HepG2 (cell line): ENCODE results near the gene TMEM223. TPM values are rescaled to one million over a fixed set of nuclear protein-coding genes. Genes with fewer than 3 reads are reported as not detected.

ENCODE experiments used
- CAMTA2 ChIP-seq: sonication (generic); formaldehyde crosslinking; IDR thresholded peaks from 2 replicates; pipeline ENCODE4 v1.4.0; 2020; ENCODE audit warnings: mild to moderate bottlenecking, missing genetic modification reagents, borderline replicate concordance
- CREB1 ChIP-seq, 2 experiments: fragments of 450-650 bp in 1 of 2; IDR thresholded peaks; 2 replicates each; pipeline ENCODE4 v1.6.1; 2016 to 2017; ENCODE audit warnings: control low read depth in 1 of 2, mild to moderate bottlenecking in 1 of 2, missing compliant biosample characterization in 1 of 2, missing genetic modification characterization in 1 of 2
- FOXK2 ChIP-seq: fragments of 450-650 bp; IDR thresholded peaks from 2 replicates; pipeline ENCODE4 v1.6.1; 2016
- GZF1 ChIP-seq: sonication (generic); formaldehyde crosslinking; IDR thresholded peaks from 2 replicates; pipeline ENCODE4 v1.5.1; 2020; ENCODE audit warnings: mild to moderate bottlenecking, missing genetic modification reagents
- HNRNPUL1 ChIP-seq: fragments of 200-400 bp; formaldehyde crosslinking; IDR thresholded peaks from 2 replicates; pipeline ENCODE4 v1.6.1; 2017; ENCODE audit warnings: low read depth, mild to moderate bottlenecking, low read length, moderate library complexity
- MATR3 ChIP-seq: sonication (generic); formaldehyde crosslinking; IDR thresholded peaks from 2 replicates; pipeline ENCODE4 v1.4.0; 2020; ENCODE audit warnings: missing genetic modification reagents
- PHF5A ChIP-seq: IDR thresholded peaks from one replicate; pipeline ENCODE4 v1.6.1; 2018; ENCODE audit warnings: low read depth, missing genetic modification reagents; ENCODE audit not compliant: unreplicated experiment
- RXRA ChIP-seq: sonication (generic); formaldehyde crosslinking; IDR thresholded peaks from 2 replicates; pipeline ENCODE4 v1.5.1; 2020; ENCODE audit warnings: missing genetic modification reagents
- TBX3 ChIP-seq: fragments of 450-650 bp; IDR thresholded peaks from 2 replicates; pipeline ENCODE4 v1.6.1; 2017; ENCODE audit warnings: antibody characterized with exemption, mild to moderate bottlenecking, inconsistent platforms, borderline replicate concordance
- ZFP62 ChIP-seq: sonication (generic); formaldehyde crosslinking; IDR thresholded peaks from 2 replicates; pipeline ENCODE4 v1.4.0; 2020; ENCODE audit warnings: missing genetic modification reagents
- ZMYM2 ChIP-seq: sonication (generic); formaldehyde crosslinking; IDR thresholded peaks from 2 replicates; pipeline ENCODE4 v1.8.0; 2022; ENCODE audit warnings: mild to moderate bottlenecking, missing genetic modification reagents
- ZNF350 ChIP-seq: sonication (generic); formaldehyde crosslinking; IDR thresholded peaks from 2 replicates; pipeline ENCODE4 v1.4.0; 2020; ENCODE audit warnings: mild to moderate bottlenecking, low read depth, missing genetic modification reagents, borderline replicate concordance
- ZNF746 ChIP-seq: sonication (generic); formaldehyde crosslinking; IDR thresholded peaks from 2 replicates; pipeline ENCODE4 v1.8.0; 2022; ENCODE audit warnings: mild to moderate bottlenecking, missing genetic modification reagents
- ZNF850 ChIP-seq: sonication (generic); formaldehyde crosslinking; conservative IDR thresholded peaks from 2 replicates; pipeline ENCODE4 v1.9.0; 2021; ENCODE audit warnings: mild to moderate bottlenecking, missing genetic modification reagents
- ZSCAN31 ChIP-seq: sonication (generic); formaldehyde crosslinking; IDR thresholded peaks from 2 replicates; pipeline ENCODE4 v1.5.0; 2020; ENCODE audit warnings: low read depth, mild to moderate bottlenecking, missing genetic modification reagents
- polyA plus RNA-seq, 8 experiments: library from polyadenylated mRNA; depleted of rRNA in 3 of 8; stranded (reverse) in 7 of 8; unstranded in 1 of 8; fragments of >200 nt; fragmentation: Illumina TruSeq in 4 of 8; extraction: Trizol in 4 of 8; gene quantifications; 2 replicates each; pipeline versions ENCODE4 v1.2.1 to v1.2.3, GENCODE V29; 2011 to 2016; ENCODE audit warnings: low read depth in 4 of 8, missing spikeins in 1 of 8, mixed read lengths in 1 of 8; ENCODE audit not compliant: insufficient read depth in 1 of 8
- total RNA-seq, 5 experiments: library from RNA; depleted of rRNA; stranded (reverse); fragments of >200 nt; fragmentation: Illumina TruSeq; extraction: Trizol; gene quantifications; 2 replicates each; pipeline ENCODE4 v1.2.3, GENCODE V29; 2016; ENCODE audit warnings: low read depth in 1 of 5
- TF ChIP-seq, protein P1 (sequence below): sonication (generic); formaldehyde crosslinking; IDR thresholded peaks from 2 replicates; pipeline ENCODE4 v1.4.0; 2020; ENCODE audit warnings: missing genetic modification reagents
- TF ChIP-seq, protein P2 (sequence below): IDR thresholded peaks from 2 replicates; pipeline ENCODE4 v1.6.1; 2016; ENCODE audit warnings: missing genetic modification reagents, missing compliant biosample characterization
- TF ChIP-seq, protein P3 (sequence below): IDR thresholded peaks from 2 replicates; pipeline ENCODE4 v1.6.1; 2016
- TF ChIP-seq, protein P4 (sequence below): sonication (generic); formaldehyde crosslinking; conservative IDR thresholded peaks from 2 replicates; pipeline ENCODE4 v1.4.0; 2020; ENCODE audit warnings: mild to moderate bottlenecking, missing genetic modification reagents, moderate library complexity
- TF ChIP-seq, protein P5 (sequence below): sonication (generic); formaldehyde crosslinking; IDR thresholded peaks from 2 replicates; pipeline ENCODE4 v1.5.0; 2020; ENCODE audit warnings: mild to moderate bottlenecking, missing genetic modification reagents
- TF ChIP-seq, protein P6 (sequence below), 2 experiments: fragments of 450-650 bp in 1 of 2; sonication (generic) in 1 of 2; formaldehyde crosslinking; IDR thresholded peaks; 2 replicates each; pipeline versions ENCODE4 v1.5.0 to v1.8.0; 2020 to 2022; ENCODE audit warnings: mild to moderate bottlenecking in 1 of 2, missing genetic modification reagents in 1 of 2

TMEM223 gene
- total and polyA plus RNA-seq, 2 of the 13 experiments (the other 11 are each of a cell fraction or from before 2014, with no cell fraction given): 19.5 to 24.9 TPM

DNA sequence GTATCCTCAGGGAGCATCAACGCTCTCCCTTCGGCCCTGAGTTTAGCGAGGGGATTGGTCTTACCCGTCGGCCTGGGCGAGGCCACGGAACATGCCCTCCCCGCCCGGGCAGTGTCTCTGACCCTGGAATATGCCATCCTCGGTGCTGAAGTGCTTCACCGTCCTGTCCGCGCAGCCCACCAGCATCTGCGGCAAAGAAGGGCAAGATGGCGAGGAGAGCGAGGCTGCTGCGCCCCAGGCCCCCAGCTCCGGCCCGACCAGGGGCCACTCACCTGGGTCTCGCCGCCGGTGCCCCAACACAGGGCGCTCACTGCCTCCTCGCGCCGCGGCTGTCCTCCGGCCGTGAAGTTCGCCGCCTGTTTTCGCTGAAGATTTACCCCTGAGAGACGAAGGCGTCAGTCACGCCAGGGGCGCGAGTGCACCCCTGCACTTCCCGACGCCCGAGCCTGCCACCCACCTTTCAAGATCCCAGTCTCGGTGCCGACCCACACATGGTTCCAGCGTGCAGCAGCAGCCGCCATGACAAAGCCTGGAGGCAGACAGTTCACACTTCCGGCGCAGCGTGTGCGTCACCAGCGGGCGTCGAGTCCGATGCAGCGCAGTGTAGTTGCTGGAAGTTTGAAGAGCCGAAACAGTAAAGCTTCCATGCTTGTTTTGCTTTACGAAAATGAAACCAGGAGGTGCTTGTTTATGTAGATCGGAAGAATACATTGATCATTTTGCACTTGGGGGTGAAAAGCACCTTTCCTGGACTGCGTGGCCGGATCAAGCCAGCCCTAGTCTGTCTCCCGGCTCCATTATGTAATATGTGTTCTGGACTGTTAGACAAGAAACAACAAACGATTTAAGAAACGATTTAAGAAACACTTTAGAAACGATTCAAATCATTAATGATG is 47.5 kb upstream of the TMEM223 start, which contains the start of gene WDR74 (continued):
- peak; percentile 35; the same call in 1 of the 2 replicates for TF ChIP-seq ZSCAN31 (CRISPR knock-in tag)
- TF ChIP-seq, protein P1, sequence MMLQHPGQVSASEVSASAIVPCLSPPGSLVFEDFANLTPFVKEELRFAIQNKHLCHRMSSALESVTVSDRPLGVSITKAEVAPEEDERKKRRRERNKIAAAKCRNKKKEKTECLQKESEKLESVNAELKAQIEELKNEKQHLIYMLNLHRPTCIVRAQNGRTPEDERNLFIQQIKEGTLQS (CRISPR knock-in tag): peak; percentile 40; the same call in 1 of the 2 replicates
- TF ChIP-seq, protein P2, sequence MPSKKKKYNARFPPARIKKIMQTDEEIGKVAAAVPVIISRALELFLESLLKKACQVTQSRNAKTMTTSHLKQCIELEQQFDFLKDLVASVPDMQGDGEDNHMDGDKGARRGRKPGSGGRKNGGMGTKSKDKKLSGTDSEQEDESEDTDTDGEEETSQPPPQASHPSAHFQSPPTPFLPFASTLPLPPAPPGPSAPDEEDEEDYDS (CRISPR knock-in tag): peak; percentile 75
- TF ChIP-seq ZNF850 (CRISPR knock-in tag): no peak
- no peak for TF ChIP-seq TBX3
- TF ChIP-seq GZF1 (CRISPR knock-in tag): no peak; the same call in 1 of the 2 replicates
- TF ChIP-seq, protein P3, sequence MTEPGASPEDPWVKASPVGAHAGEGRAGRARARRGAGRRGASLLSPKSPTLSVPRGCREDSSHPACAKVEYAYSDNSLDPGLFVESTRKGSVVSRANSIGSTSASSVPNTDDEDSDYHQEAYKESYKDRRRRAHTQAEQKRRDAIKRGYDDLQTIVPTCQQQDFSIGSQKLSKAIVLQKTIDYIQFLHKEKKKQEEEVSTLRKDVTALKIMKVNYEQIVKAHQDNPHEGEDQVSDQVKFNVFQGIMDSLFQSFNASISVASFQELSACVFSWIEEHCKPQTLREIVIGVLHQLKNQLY: peak; percentile 63; the same call in 1 of the 2 replicates
- no peak for TF ChIP-seq ZMYM2
- TF ChIP-seq ZNF746 (CRISPR knock-in tag): no peak
- peak; percentile 98 for TF ChIP-seq CREB1 (IDR thresholded peaks at IDR 0.05)
- TF ChIP-seq CREB1 (CRISPR knock-in tag; IDR thresholded peaks at IDR 0.05): peak; percentile 100
- TF ChIP-seq, protein P4, sequence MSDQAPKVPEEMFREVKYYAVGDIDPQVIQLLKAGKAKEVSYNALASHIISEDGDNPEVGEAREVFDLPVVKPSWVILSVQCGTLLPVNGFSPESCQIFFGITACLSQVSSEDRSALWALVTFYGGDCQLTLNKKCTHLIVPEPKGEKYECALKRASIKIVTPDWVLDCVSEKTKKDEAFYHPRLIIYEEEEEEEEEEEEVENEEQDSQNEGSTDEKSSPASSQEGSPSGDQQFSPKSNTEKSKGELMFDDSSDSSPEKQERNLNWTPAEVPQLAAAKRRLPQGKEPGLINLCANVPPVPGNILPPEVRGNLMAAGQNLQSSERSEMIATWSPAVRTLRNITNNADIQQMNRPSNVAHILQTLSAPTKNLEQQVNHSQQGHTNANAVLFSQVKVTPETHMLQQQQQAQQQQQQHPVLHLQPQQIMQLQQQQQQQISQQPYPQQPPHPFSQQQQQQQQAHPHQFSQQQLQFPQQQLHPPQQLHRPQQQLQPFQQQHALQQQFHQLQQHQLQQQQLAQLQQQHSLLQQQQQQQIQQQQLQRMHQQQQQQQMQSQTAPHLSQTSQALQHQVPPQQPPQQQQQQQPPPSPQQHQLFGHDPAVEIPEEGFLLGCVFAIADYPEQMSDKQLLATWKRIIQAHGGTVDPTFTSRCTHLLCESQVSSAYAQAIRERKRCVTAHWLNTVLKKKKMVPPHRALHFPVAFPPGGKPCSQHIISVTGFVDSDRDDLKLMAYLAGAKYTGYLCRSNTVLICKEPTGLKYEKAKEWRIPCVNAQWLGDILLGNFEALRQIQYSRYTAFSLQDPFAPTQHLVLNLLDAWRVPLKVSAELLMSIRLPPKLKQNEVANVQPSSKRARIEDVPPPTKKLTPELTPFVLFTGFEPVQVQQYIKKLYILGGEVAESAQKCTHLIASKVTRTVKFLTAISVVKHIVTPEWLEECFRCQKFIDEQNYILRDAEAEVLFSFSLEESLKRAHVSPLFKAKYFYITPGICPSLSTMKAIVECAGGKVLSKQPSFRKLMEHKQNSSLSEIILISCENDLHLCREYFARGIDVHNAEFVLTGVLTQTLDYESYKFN (CRISPR knock-in tag): peak; percentile 44
- peak; percentile 56; the same call in 1 of the 2 replicates for TF ChIP-seq RXRA
- TF ChIP-seq ZFP62 (CRISPR knock-in tag): no peak
- TF ChIP-seq MATR3: no peak
- peak; percentile 90; the same call in 1 of the 2 replicates for TF ChIP-seq ZNF350
- TF ChIP-seq CAMTA2 (CRISPR knock-in tag): no peak
- TF ChIP-seq, protein P5, sequence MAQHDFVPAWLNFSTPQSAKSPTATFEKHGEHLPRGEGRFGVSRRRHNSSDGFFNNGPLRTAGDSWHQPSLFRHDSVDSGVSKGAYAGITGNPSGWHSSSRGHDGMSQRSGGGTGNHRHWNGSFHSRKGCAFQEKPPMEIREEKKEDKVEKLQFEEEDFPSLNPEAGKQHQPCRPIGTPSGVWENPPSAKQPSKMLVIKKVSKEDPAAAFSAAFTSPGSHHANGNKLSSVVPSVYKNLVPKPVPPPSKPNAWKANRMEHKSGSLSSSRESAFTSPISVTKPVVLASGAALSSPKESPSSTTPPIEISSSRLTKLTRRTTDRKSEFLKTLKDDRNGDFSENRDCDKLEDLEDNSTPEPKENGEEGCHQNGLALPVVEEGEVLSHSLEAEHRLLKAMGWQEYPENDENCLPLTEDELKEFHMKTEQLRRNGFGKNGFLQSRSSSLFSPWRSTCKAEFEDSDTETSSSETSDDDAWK (CRISPR knock-in tag): no peak
- TF ChIP-seq PHF5A: peak; percentile 57
- TF ChIP-seq FOXK2: peak; percentile 96
- TF ChIP-seq, protein P6, sequence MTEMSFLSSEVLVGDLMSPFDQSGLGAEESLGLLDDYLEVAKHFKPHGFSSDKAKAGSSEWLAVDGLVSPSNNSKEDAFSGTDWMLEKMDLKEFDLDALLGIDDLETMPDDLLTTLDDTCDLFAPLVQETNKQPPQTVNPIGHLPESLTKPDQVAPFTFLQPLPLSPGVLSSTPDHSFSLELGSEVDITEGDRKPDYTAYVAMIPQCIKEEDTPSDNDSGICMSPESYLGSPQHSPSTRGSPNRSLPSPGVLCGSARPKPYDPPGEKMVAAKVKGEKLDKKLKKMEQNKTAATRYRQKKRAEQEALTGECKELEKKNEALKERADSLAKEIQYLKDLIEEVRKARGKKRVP (CRISPR knock-in tag; IDR thresholded peaks at IDR 0.05): no peak; a peak in 1 of 4 replicates
- no peak for TF ChIP-seq HNRNPUL1
